Measurements from ENCODE around the gene IFNAR1.

Gene IFNAR1

GRCh38 chr21:33368124-33368523 lies 43.4 kb downstream of the IFNAR1 start:
- Histone ChIP-seq H3K4me1 (ENCODE audit: control insufficient read depth, insufficient read depth, low read length) (no peaks in the 10 kb centered on the region), H3K9ac (ENCODE audit: low read depth, low read length) (no peak overlapping the region), H3K36me3 (ENCODE audit: control insufficient read depth, insufficient read depth, low read length) (no peaks in the 10 kb centered on the region), H3K27ac (ENCODE audit: low read depth, low read length) (no peak overlapping the region), H3K4me3 (ENCODE audit: low read depth, low read length) (no peak overlapping the region), H3K27me3 (ENCODE audit: control insufficient read depth, insufficient read depth, low read length) (no peaks in the 10 kb centered on the region), H3K9me3 (ENCODE audit: control insufficient read depth, insufficient read depth, low read length) (peaks cover 38% of the 10 kb centered on the region)

DNA sequence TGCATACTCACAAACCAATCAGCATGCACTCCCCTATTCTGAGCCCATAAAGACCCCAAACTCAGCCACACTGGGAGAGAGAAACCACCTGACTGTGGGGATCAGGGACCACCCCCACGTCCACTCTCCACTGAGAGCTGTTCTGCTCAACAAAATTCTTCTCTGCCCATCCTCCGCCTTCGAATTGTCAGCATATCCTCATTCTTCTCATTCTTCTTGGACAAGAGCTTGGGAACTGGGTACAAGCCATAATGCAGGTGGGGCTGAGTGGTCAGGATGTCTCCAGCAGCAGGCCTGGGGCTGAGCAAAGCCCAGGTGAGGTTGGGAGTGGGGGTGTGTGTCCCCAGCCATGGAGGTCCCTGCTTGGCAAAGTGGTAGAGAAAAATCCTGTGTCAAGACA lies 43.8 kb downstream of the IFNAR1 start:
- Histone ChIP-seq H3K4me1 (ENCODE audit: control insufficient read depth, insufficient read depth, low read length) (no peaks in the 10 kb centered on the region), H3K9me3 (ENCODE audit: control insufficient read depth, insufficient read depth, low read length) (peaks cover 38% of the 10 kb centered on the region), H3K9ac (ENCODE audit: low read depth, low read length) (no peak overlapping the region), H3K27ac (ENCODE audit: low read depth, low read length) (no peak overlapping the region), H3K36me3 (ENCODE audit: control insufficient read depth, insufficient read depth, low read length) (no peaks in the 10 kb centered on the region), H3K27me3 (ENCODE audit: control insufficient read depth, insufficient read depth, low read length) (no peaks in the 10 kb centered on the region), H3K4me3 (ENCODE audit: low read depth, low read length) (no peak overlapping the region)

DNA sequence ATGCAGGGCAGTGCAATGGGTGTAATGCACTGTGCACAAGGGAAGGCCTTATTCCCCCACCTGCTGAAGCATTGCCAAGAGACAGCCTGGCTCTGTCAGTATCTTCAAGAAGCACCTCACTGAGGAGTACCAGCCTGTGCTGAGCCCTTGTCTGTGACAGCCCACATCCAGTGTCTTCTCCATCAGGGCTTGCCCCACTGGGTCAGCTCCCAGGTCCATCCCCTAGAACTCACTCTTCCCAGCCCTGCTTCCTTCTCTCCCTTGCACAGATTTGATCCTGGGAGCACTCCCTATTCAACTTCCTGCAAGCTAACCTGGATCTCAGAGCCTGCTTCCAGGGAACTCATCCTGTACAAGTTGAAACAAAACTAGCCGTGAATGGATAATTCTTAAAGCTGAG lies 44.8 kb downstream of the IFNAR1 start:
- H3K9me3 ChIP-seq (ENCODE audit: control insufficient read depth, insufficient read depth, low read length): peaks cover 38% of the 10 kb centered on the region

GRCh38 chr21:33370305-33370704 lies 45.5 kb downstream of the IFNAR1 start:
- Histone ChIP-seq H3K4me3 (ENCODE audit: low read depth, low read length) (no peak overlapping the region), H3K27me3 (ENCODE audit: control insufficient read depth, insufficient read depth, low read length) (no peaks in the 10 kb centered on the region), H3K9me3 (ENCODE audit: control insufficient read depth, insufficient read depth, low read length) (peaks cover 38% of the 10 kb centered on the region), H3K36me3 (ENCODE audit: control insufficient read depth, insufficient read depth, low read length) (no peaks in the 10 kb centered on the region), H3K27ac (ENCODE audit: low read depth, low read length) (no peak overlapping the region), H3K9ac (ENCODE audit: low read depth, low read length) (no peak overlapping the region), H3K4me1 (ENCODE audit: control insufficient read depth, insufficient read depth, low read length) (no peaks in the 10 kb centered on the region)

More for the DNA sequence above, 44.8 kb downstream of the IFNAR1 start:
- H3K4me1 ChIP-seq (ENCODE audit: control insufficient read depth, insufficient read depth, low read length): no peaks in the 10 kb centered on the region
- no peaks in the 10 kb centered on the region for H3K27me3 ChIP-seq (ENCODE audit: control insufficient read depth, insufficient read depth, low read length)
- H3K9ac ChIP-seq (ENCODE audit: low read depth, low read length): no peak overlapping the region
- H3K36me3 ChIP-seq (ENCODE audit: control insufficient read depth, insufficient read depth, low read length): no peaks in the 10 kb centered on the region
- H3K4me3 ChIP-seq (ENCODE audit: low read depth, low read length): no peak overlapping the region
- H3K27ac ChIP-seq (ENCODE audit: low read depth, low read length): no peak overlapping the region

DNA sequence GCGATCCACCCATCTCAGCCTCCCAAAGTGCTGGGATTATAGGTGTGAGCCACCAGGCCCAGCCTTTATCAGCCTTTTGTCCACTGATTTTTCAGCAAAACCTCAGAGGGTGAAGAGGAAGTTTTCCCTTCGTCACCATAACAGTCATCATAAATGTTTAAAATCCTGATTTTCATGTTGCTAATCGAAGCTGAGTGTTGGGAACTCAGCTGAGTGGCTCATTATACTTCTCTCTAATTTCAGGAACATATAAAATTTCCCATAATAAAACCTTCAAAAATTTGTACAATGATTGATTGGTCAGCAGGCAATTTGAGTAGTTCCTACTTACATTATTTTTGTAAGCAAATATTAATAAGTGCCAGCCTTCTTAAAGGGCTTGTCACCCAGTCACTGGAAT lies 46.6 kb downstream of the IFNAR1 start:
- Histone ChIP-seq H3K4me1 (ENCODE audit: control insufficient read depth, insufficient read depth, low read length) (no peaks in the 10 kb centered on the region), H3K27me3 (ENCODE audit: control insufficient read depth, insufficient read depth, low read length) (no peaks in the 10 kb centered on the region), H3K9ac (ENCODE audit: low read depth, low read length) (no peak overlapping the region), H3K9me3 (ENCODE audit: control insufficient read depth, insufficient read depth, low read length) (peaks cover 35% of the 10 kb centered on the region), H3K4me3 (ENCODE audit: low read depth, low read length) (no peak overlapping the region), H3K27ac (ENCODE audit: low read depth, low read length) (no peak overlapping the region), H3K36me3 (ENCODE audit: control insufficient read depth, insufficient read depth, low read length) (no peaks in the 10 kb centered on the region)

GRCh38 chr21:33372582-33372981 lies 47.8 kb downstream of the IFNAR1 start:
- Histone ChIP-seq H3K27ac (ENCODE audit: low read depth, low read length) (no peak overlapping the region), H3K4me3 (ENCODE audit: low read depth, low read length) (no peak overlapping the region), H3K27me3 (ENCODE audit: control insufficient read depth, insufficient read depth, low read length) (no peaks in the 10 kb centered on the region), H3K9ac (ENCODE audit: low read depth, low read length) (no peak overlapping the region), H3K36me3 (ENCODE audit: control insufficient read depth, insufficient read depth, low read length) (no peaks in the 10 kb centered on the region), H3K9me3 (ENCODE audit: control insufficient read depth, insufficient read depth, low read length) (peaks cover 23% of the 10 kb centered on the region), H3K4me1 (ENCODE audit: control insufficient read depth, insufficient read depth, low read length) (no peaks in the 10 kb centered on the region)

DNA sequence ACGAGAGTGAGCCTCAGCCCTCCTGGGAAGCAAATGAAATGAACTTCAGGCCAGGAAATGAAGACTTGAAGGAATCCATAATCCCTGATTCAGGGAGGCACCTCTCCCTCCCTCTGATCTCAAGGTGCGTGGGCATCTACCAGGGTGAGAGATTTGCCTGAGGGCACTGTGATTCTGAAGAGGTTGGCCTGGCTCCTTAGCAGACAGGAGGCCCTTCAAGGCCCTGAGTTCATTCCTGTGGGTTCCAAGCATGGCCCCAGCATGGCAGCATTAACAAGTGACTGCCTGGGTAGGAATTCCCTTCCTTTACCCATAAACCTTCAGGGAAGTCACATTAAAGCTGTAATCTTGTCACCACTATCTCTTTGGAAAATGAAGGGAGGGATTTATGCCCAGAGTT lies 48.7 kb downstream of the IFNAR1 start:
- no peaks in the 10 kb centered on the region for H3K27me3 ChIP-seq (ENCODE audit: control insufficient read depth, insufficient read depth, low read length)
- no peak overlapping the region for H3K27ac ChIP-seq (ENCODE audit: low read depth, low read length)
- no peak overlapping the region for H3K4me3 ChIP-seq (ENCODE audit: low read depth, low read length)
- H3K9ac ChIP-seq (ENCODE audit: low read depth, low read length): no peak overlapping the region
- H3K4me1 ChIP-seq (ENCODE audit: control insufficient read depth, insufficient read depth, low read length): no peaks in the 10 kb centered on the region
- peaks cover 16% of the 10 kb centered on the region for H3K9me3 ChIP-seq (ENCODE audit: control insufficient read depth, insufficient read depth, low read length)
- H3K36me3 ChIP-seq (ENCODE audit: control insufficient read depth, insufficient read depth, low read length): no peaks in the 10 kb centered on the region

DNA sequence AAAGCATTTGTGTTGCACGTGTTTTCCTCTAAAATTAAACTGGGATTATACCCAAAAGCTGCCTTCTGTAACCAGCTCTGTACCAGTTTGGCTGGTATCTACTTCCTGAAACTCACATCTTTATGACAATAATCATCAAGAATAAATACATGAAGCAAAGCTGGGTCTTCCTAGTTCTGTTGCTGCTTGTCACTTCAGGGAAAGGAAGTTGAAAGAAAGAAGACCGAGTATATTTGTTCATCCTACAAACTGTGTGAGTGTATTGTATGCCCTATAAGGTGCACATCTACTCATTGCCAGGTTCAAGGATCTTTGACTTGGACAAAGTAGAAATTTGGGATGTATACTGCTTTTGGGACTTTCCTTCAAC lies 49.3 kb downstream of the IFNAR1 start:
- no peaks in the 10 kb centered on the region for H3K4me1 ChIP-seq (ENCODE audit: control insufficient read depth, insufficient read depth, low read length)
- no peaks in the 10 kb centered on the region for H3K36me3 ChIP-seq (ENCODE audit: control insufficient read depth, insufficient read depth, low read length)
- H3K9me3 ChIP-seq (ENCODE audit: control insufficient read depth, insufficient read depth, low read length): peaks cover 12% of the 10 kb centered on the region
- H3K27me3 ChIP-seq (ENCODE audit: control insufficient read depth, insufficient read depth, low read length): no peaks in the 10 kb centered on the region
- H3K9ac ChIP-seq (ENCODE audit: low read depth, low read length): no peak overlapping the region
- no peak overlapping the region for H3K4me3 ChIP-seq (ENCODE audit: low read depth, low read length)
- H3K27ac ChIP-seq (ENCODE audit: low read depth, low read length): no peak overlapping the region

GRCh38 chr21:33374450-33375096 lies 49.8 kb downstream of the IFNAR1 start:
- Histone ChIP-seq H3K9ac (ENCODE audit: low read depth, low read length) (no peak overlapping the region), H3K9me3 (ENCODE audit: control insufficient read depth, insufficient read depth, low read length) (peaks cover 9% of the 10 kb centered on the region), H3K4me3 (ENCODE audit: low read depth, low read length) (no peak overlapping the region), H3K4me1 (ENCODE audit: control insufficient read depth, insufficient read depth, low read length) (no peaks in the 10 kb centered on the region), H3K27ac (ENCODE audit: low read depth, low read length) (no peak overlapping the region), H3K36me3 (ENCODE audit: control insufficient read depth, insufficient read depth, low read length) (no peaks in the 10 kb centered on the region), H3K27me3 (ENCODE audit: control insufficient read depth, insufficient read depth, low read length) (no peaks in the 10 kb centered on the region)

- Histone ChIP-seq H3K4me3 (ENCODE audit: low read depth, low read length) (no peak overlapping the region), H3K27me3 (ENCODE audit: control insufficient read depth, insufficient read depth, low read length) (no peaks in the 10 kb centered on the region), H3K4me1 (ENCODE audit: control insufficient read depth, insufficient read depth, low read length) (no peaks in the 10 kb centered on the region), H3K9ac (ENCODE audit: low read depth, low read length) (no peak overlapping the region), H3K36me3 (ENCODE audit: control insufficient read depth, insufficient read depth, low read length) (no peaks in the 10 kb centered on the region), H3K9me3 (ENCODE audit: control insufficient read depth, insufficient read depth, low read length) (peaks cover 3% of the 10 kb centered on the region; the same call in 1 of the 2 replicates), H3K27ac (ENCODE audit: low read depth, low read length) (no peak overlapping the region)
Measured at GRCh38 chr21:33375101-33375644, 50.4 kb downstream of the IFNAR1 start.

DNA sequence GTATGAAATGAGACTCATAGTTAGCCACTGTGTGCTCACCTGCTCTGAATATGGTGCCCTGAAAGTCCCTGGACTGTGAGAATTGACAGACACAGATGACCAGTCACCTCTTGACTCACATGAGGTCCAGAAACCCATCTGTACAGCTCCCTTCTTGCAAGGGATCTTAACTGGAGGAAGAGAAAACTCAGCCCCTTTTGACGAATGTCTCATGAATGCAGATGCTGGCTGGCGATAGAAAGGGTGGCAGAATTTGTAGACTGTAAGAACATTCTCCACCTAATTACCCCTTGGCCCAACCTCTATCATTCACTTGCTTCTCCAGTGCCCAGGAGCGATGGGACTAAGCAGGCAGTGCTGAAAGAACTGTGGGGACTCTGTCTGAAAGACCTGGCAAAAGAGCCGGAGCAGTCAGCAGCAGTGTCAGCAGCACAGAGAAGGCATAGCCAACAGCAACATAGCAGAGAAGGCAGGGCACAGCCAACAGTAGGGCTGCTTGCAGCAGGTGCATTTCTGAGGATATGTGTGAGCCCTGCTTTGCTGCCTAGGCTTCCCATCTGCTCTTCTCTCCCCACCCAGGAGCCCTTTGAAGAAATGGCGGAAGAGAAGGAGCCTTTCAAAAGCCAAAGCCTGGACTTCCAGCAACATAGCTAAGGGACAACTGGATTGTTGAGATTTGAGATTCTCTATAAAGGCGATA lies 52.6 kb downstream of the IFNAR1 start:
- Histone ChIP-seq H3K9ac (ENCODE audit: low read depth, low read length) (no peak overlapping the region), H3K4me3 (ENCODE audit: low read depth, low read length) (no peak overlapping the region), H3K9me3 (ENCODE audit: control insufficient read depth, insufficient read depth, low read length) (no peaks in the 10 kb centered on the region), H3K27ac (ENCODE audit: low read depth, low read length) (no peak overlapping the region), H3K4me1 (ENCODE audit: control insufficient read depth, insufficient read depth, low read length) (no peaks in the 10 kb centered on the region), H3K36me3 (ENCODE audit: control insufficient read depth, insufficient read depth, low read length) (no peaks in the 10 kb centered on the region), H3K27me3 (ENCODE audit: control insufficient read depth, insufficient read depth, low read length) (no peaks in the 10 kb centered on the region)

All from HUES48 (cell line).